IMR-90 (cell line): ENCODE measurements around the gene DTX1. TPM values are rescaled to one million over a fixed set of nuclear protein-coding genes. Genes with fewer than 3 reads are reported as not detected.

Experiments
- ATAC-seq: fragments of 200-7000 bp; cut with Tn5 transposase; 2 replicates; pipeline ENCODE4 v1.9.1; 2020; ENCODE audit warnings: low read depth, mild to moderate bottlenecking, moderate library complexity
- BruUV-seq: library from RNA; stranded (reverse); fragments of 400-500 nt; replicated peaks from 2 replicates; lab custom pipeline; 2021; lab: Mats Ljungman, UMichigan
- CTCF ChIA-PET: fragments of 300-600 bp; formaldehyde crosslinking; extraction: SDS; loops from one replicate; lab custom pipeline; 2021; ENCODE audit warnings: antibody characterized with exemption; lab: Yijun Ruan, JAX
- POLR2A ChIA-PET: fragments of 300-600 bp; sonication (Branson Sonifier 250); formaldehyde crosslinking; loops from one replicate; lab custom pipeline; 2022; ENCODE audit warnings: antibody characterized with exemption; ENCODE audit not compliant: unreplicated experiment; lab: Charles Lee
- DNase-seq: peaks from one replicate; pipeline ENCODE4 v3.0.0; 2013
- H2AFZ ChIP-seq: replicated peaks from 2 replicates; pipeline ENCODE3; 2013; ENCODE audit warnings: low read length, mild to moderate bottlenecking; ENCODE audit not compliant: poor library complexity
- H2AK5ac ChIP-seq: 2 replicates; pipeline ENCODE4 v1.6.1; 2013; ENCODE audit warnings: low read depth, low read length, inconsistent platforms
- H2AK9ac ChIP-seq: replicated peaks from 2 replicates; pipeline ENCODE3; 2013; ENCODE audit warnings: mild to moderate bottlenecking, low read depth, low read length, moderate library complexity; ENCODE audit not compliant: poor library complexity
- H2BK120ac ChIP-seq: 2 replicates; pipeline ENCODE4 v1.6.1; 2013; ENCODE audit warnings: low read depth, low read length, inconsistent platforms
- H2BK15ac ChIP-seq: 3 replicates; pipeline ENCODE4 v1.6.1; 2013; ENCODE audit warnings: low read depth, low read length, inconsistent platforms
- H2BK20ac ChIP-seq: 2 replicates; pipeline ENCODE4 v1.6.1; 2013; ENCODE audit warnings: low read depth, mild to moderate bottlenecking, inconsistent platforms, low read length, moderate library complexity
- H2BK5ac ChIP-seq: 2 replicates; pipeline ENCODE4 v1.6.1; 2013; ENCODE audit warnings: mild to moderate bottlenecking, low read depth, low read length, inconsistent platforms; ENCODE audit not compliant: poor library complexity, severe bottlenecking
- H3K14ac ChIP-seq: replicated peaks from 2 replicates; pipeline ENCODE4 v1.6.1; 2013; ENCODE audit warnings: low read depth, low read length, inconsistent platforms
- H3K18ac ChIP-seq: 2 replicates; pipeline ENCODE4 v1.6.1; 2013; ENCODE audit warnings: low read depth, low read length, control low read depth
- H3K23ac ChIP-seq: 2 replicates; pipeline ENCODE4 v1.6.1; 2013; ENCODE audit warnings: low read depth, low read length, inconsistent platforms
- H3K27ac ChIP-seq: 2 replicates; pipeline ENCODE4 v1.5.1; 2013; ENCODE audit warnings: mild to moderate bottlenecking, control low read depth, low read length; ENCODE audit not compliant: insufficient read depth
- H3K27me3 ChIP-seq: 2 replicates; pipeline ENCODE4 v1.6.1; 2013; ENCODE audit warnings: low read length; ENCODE audit not compliant: control insufficient read depth, insufficient read depth
- H3K36me3 ChIP-seq: 2 replicates; pipeline ENCODE4 v1.6.1; 2013; ENCODE audit warnings: low read length, mixed read lengths; ENCODE audit not compliant: control insufficient read depth, insufficient read depth
- H3K4ac ChIP-seq: 2 replicates; pipeline ENCODE4 v1.6.1; 2013; ENCODE audit warnings: low read depth, low read length, inconsistent platforms
- H3K4me1 ChIP-seq: 2 replicates; pipeline ENCODE4 v1.6.1; 2013; ENCODE audit warnings: low read length, mixed read lengths; ENCODE audit not compliant: control insufficient read depth, insufficient read depth
- H3K4me2 ChIP-seq: 2 replicates; pipeline ENCODE4 v1.6.1; 2013; ENCODE audit warnings: low read depth, mild to moderate bottlenecking, control low read depth, low read length, moderate library complexity
- H3K4me3 ChIP-seq: 2 replicates; pipeline ENCODE4 v1.5.1; 2013; ENCODE audit warnings: low read depth, mild to moderate bottlenecking, control low read depth, low read length, moderate library complexity; ENCODE audit not compliant: insufficient read depth
- H3K56ac ChIP-seq: 2 replicates; pipeline ENCODE4 v1.6.1; 2013; ENCODE audit warnings: low read length, inconsistent platforms; ENCODE audit not compliant: insufficient read depth; ENCODE audit errors: extremely low read depth
- H3K79me1 ChIP-seq, 2 experiments: 2 replicates each; pipeline ENCODE4 v1.6.1; 2013; ENCODE audit warnings: low read length in 2 of 2, inconsistent platforms in 1 of 2, low read depth in 1 of 2
- H3K9ac ChIP-seq: 2 replicates; pipeline ENCODE4 v1.6.1; 2013; ENCODE audit warnings: low read depth, low read length, control low read depth
- H3K9me1 ChIP-seq: 2 replicates; pipeline ENCODE4 v1.6.1; 2013; ENCODE audit warnings: low read length, inconsistent platforms; ENCODE audit not compliant: insufficient read depth
- H3K9me3 ChIP-seq: 2 replicates; pipeline ENCODE4 v1.6.1; 2013; ENCODE audit warnings: low read length; ENCODE audit not compliant: control insufficient read depth, insufficient read depth
- H4K20me1 ChIP-seq: 2 replicates; pipeline ENCODE4 v1.6.1; 2013; ENCODE audit warnings: low read length, inconsistent platforms; ENCODE audit not compliant: insufficient read depth
- H4K5ac ChIP-seq: 2 replicates; pipeline ENCODE4 v1.6.1; 2013; ENCODE audit warnings: mild to moderate bottlenecking, low read depth, low read length, control low read depth
- H4K8ac ChIP-seq, 2 experiments: 2 replicates each; pipeline ENCODE4 v1.6.1; 2013; ENCODE audit warnings: low read depth in 2 of 2, low read length in 2 of 2, control low read depth in 1 of 2, inconsistent platforms in 1 of 2
- H4K91ac ChIP-seq: 2 replicates; pipeline ENCODE4 v1.6.1; 2013; ENCODE audit warnings: low read depth, low read length, inconsistent platforms; ENCODE audit not compliant: insufficient read depth
- CEBPB ChIP-seq: IDR thresholded peaks from 2 replicates; pipeline ENCODE4 v1.6.1; 2012; ENCODE audit warnings: low read depth, low read length, improper control_type of control experiment
- ELK1 ChIP-seq: fragments of 150-350 bp; IDR thresholded peaks from 2 replicates; pipeline ENCODE4 v1.6.1; 2016; ENCODE audit warnings: low read depth, mild to moderate bottlenecking, low read length, moderate library complexity, borderline replicate concordance
- FOS ChIP-seq: fragments of 150-350 bp; IDR thresholded peaks from 2 replicates; pipeline ENCODE4 v1.6.1; 2016; ENCODE audit warnings: low read depth, low read length
- MAFK ChIP-seq: IDR thresholded peaks from 2 replicates; pipeline ENCODE4 v1.6.1; 2012; ENCODE audit warnings: low read depth, low read length, improper control_type of control experiment
- MAZ ChIP-seq: IDR thresholded peaks from 2 replicates; pipeline ENCODE4 v1.6.1; 2012; ENCODE audit warnings: low read depth, mild to moderate bottlenecking, low read length, improper control_type of control experiment, moderate library complexity, borderline replicate concordance
- MXI1 ChIP-seq: IDR thresholded peaks from 2 replicates; pipeline ENCODE4 v1.6.1; 2012; ENCODE audit warnings: low read depth, mild to moderate bottlenecking, low read length, moderate library complexity, borderline replicate concordance
- RAD21 ChIP-seq: IDR thresholded peaks from 2 replicates; pipeline ENCODE4 v1.6.1; 2012; ENCODE audit warnings: low read length, improper control_type of control experiment
- RCOR1 ChIP-seq: IDR thresholded peaks from 2 replicates; pipeline ENCODE4 v1.6.1; 2012; ENCODE audit warnings: mild to moderate bottlenecking, low read length, improper control_type of control experiment; ENCODE audit not compliant: insufficient replicate concordance
- WGBS, 2 experiments: methylation state at CpG; one replicate each; pipeline versions ENCODE4 v1.1.5 to v1.1.7; 2013; ENCODE audit warnings: missing lambda C conversion rate in 2 of 2; ENCODE audit not compliant: insufficient read length in 1 of 2; ENCODE audit errors: extremely low coverage in 2 of 2; 5-methylcytosine and 5-hydroxymethylcytosine counted together
- dilution Hi-C: fragments of 300-500 bp; cut with HindIII; formaldehyde crosslinking; loops from one replicate; pipeline ENCODE4 v1.14.3; 2018; ENCODE audit warnings: low sequenced_read_pairs; ENCODE audit not compliant: unreplicated experiment
- in situ Hi-C: fragments of 300-500 bp; cut with MboI; formaldehyde crosslinking; loops from 3 replicates; pipeline ENCODE4 v1.14.3; 2019; ENCODE audit warnings: low sequenced_read_pairs, inconsistent platforms, mixed read lengths
- intact Hi-C: fragments of 100-400 bp; cut with micrococcal nuclease; formaldehyde crosslinking; loops from 2 replicates; pipeline ENCODE4 v1.10.0; 2022
- polyA plus RNA-seq, 3 experiments: library from polyadenylated mRNA; depleted of rRNA; stranded (reverse); fragments of >200 nt; gene quantifications; 2 replicates each; pipeline ENCODE4 v1.2.3, GENCODE V29; 2012; ENCODE audit warnings: low replicate concordance in 1 of 3
- total RNA-seq: library from RNA; depleted of rRNA; stranded (reverse); fragments of >200 nt; gene quantifications from 2 replicates; pipeline ENCODE4 v1.2.3, GENCODE V29; 2012

Gene DTX1
- total and polyA plus RNA-seq, 2 of the 4 experiments (the other 2 are of a cell fraction): not detected

GRCh38 chr12:113114447-113115178 lies 58.1 kb downstream of the DTX1 start:
- Histone ChIP-seq H3K4ac (no peak overlapping the region), H3K18ac (no peak overlapping the region), H3K4me2 (no peak overlapping the region), H3K56ac (no peak overlapping the region), H2BK120ac (no peak overlapping the region), H2AK9ac (no peak overlapping the region), H3K9me3 (no peaks in the 10 kb centered on the region), H3K27ac (no peak overlapping the region), H3K27me3 (peaks cover 4% of the 10 kb centered on the region; the same call in 1 of the 2 replicates), H3K79me1 (no peaks in the 10 kb centered on the region), H3K36me3 (no peaks in the 10 kb centered on the region), H3K23ac (no peak overlapping the region), H2BK5ac (no peak overlapping the region), H4K5ac (no peak overlapping the region), H3K9me1 (no peaks in the 10 kb centered on the region), H3K14ac (no peak overlapping the region), H2BK15ac (no peak overlapping the region), H2AFZ (no peak overlapping the region), H3K4me1 (no peaks in the 10 kb centered on the region), H2AK5ac (no peak overlapping the region), H4K91ac (no peak overlapping the region), H3K9ac (no peak overlapping the region), H4K20me1 (no peaks in the 10 kb centered on the region), H3K4me3 (no peak overlapping the region), H4K8ac (no peak overlapping the region), H2BK20ac (no peak overlapping the region)
- no TSS peak for BruUV-seq
- no peak for TF ChIP-seq RCOR1
- TF ChIP-seq CEBPB: no peak
- no peak for TF ChIP-seq ELK1
- TF ChIP-seq MXI1: no peak
- no peak for TF ChIP-seq RAD21
- TF ChIP-seq MAFK: no peak
- no peak for TF ChIP-seq FOS
- no peak for TF ChIP-seq MAZ
- POLR2A ChIA-PET: no interaction called here
- dilution Hi-C loops: no loop called here
- CTCF ChIA-PET: no interaction called here
- in situ Hi-C loops: no loop called here
- no peak for DNase-seq
- no peak for ATAC-seq
- WGBS, 2 experiments: 56% methylated on average over 8 of the region's 19 CpGs; no CpG with 5 or more reads in 1 of the 2 experiments
- intact Hi-C loops: no loop called here
